GM12878 (cell line): ENCODE measurements around the gene SASH1. TPM values are rescaled to one million over a fixed set of nuclear protein-coding genes. Genes with fewer than 3 reads are reported as not detected.

Source experiments
- CTCF ChIP-seq, 3 experiments: IDR thresholded peaks in 2 of 3; conservative IDR thresholded peaks in 1 of 3; 2 replicates each; pipeline ENCODE4 v1.5.1; 2011; ENCODE audit warnings: low read depth in 3 of 3, low read length in 3 of 3, mild to moderate bottlenecking in 3 of 3, control low read depth in 2 of 3, moderate library complexity in 2 of 3, inconsistent platforms in 1 of 3, mixed read lengths in 1 of 3; ENCODE audit not compliant: control insufficient read depth in 2 of 3, insufficient read depth in 1 of 3; ENCODE audit errors: extremely low read depth in 1 of 3
- CUX1 ChIP-seq: IDR thresholded peaks from 2 replicates; pipeline ENCODE4 v1.6.1; 2012; ENCODE audit warnings: improper control_type of control experiment, low read depth, low read length; ENCODE audit not compliant: insufficient replicate concordance
- HCFC1 ChIP-seq: fragments of 150-350 bp; IDR thresholded peaks from 2 replicates; pipeline ENCODE4 v1.6.1; 2014; ENCODE audit warnings: low read length
- KDM1A ChIP-seq: fragments of 200-600 bp; sonication (generic); IDR thresholded peaks from 2 replicates; pipeline ENCODE4 v1.6.1; 2016; ENCODE audit warnings: borderline replicate concordance
- polyA plus RNA-seq, 11 experiments: library from polyadenylated mRNA; depleted of rRNA in 4 of 11; unstranded in 6 of 11; stranded (reverse) in 5 of 11; fragments of >200 nt; fragmentation: Nextera tagmentation in 4 of 11; fragmentation: Illumina TruSeq in 1 of 11; extraction: Ambion mirVana in 4 of 11; extraction: Trizol in 1 of 11; gene quantifications; 1 replicate in 1 of 11; 2 replicates in 10 of 11; pipeline versions ENCODE4 v1.2.1 to v1.2.3, GENCODE V29; 2011 to 2016; ENCODE audit warnings: inconsistent platforms in 2 of 11, missing spikeins in 2 of 11, low read depth in 1 of 11
- total RNA-seq, 4 experiments: library from RNA; depleted of rRNA in 3 of 4; stranded (reverse); fragments of >200 nt in 3 of 4; fragmentation: Illumina TruSeq in 1 of 4; extraction: Trizol in 1 of 4; gene quantifications; 2 replicates each; pipeline versions ENCODE4 v1.2.1 to v1.2.3, GENCODE V29; 2013 to 2021
- TF ChIP-seq, protein P1 (sequence below): IDR thresholded peaks from 2 replicates; pipeline ENCODE4 v1.6.1; 2011; ENCODE audit warnings: borderline replicate concordance, low read depth, mild to moderate bottlenecking, moderate library complexity, mixed read lengths, low read length; ENCODE audit not compliant: insufficient read depth; ENCODE audit errors: extremely low read length
- TF ChIP-seq, protein P2 (sequence below): IDR thresholded peaks from 2 replicates; pipeline ENCODE4 v1.6.1; 2011; ENCODE audit warnings: mild to moderate bottlenecking, low read depth, low read length, moderate library complexity; ENCODE audit not compliant: insufficient replicate concordance

The SASH1 gene
- total and polyA plus RNA-seq, 10 of the 15 experiments (the other 5 are each of a cell fraction or from before 2014, with no cell fraction given), result 0.01 to 0.73 (median 0.14) TPM; not detected in 4

DNA sequence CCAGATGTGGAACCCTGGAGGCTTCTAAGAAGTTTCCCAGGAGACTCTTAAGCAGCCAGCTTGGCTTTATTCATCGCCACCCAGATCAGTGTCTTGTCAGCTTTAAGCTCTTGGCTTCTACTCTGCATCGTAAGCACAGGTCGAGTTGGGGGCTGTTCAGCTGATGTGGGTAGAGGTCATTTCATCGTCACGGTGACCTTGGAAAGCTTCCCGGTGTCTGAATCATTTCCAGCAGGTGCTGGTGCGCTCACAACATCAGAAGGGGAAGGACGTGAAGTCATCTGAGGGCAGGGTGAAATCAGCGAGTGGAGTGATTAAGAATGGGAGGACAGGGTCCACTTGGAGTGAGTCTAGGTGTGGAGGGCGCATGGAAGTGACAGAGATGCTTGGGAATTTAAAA lies 112.6 kb downstream of the SASH1 start (continued):
- TF ChIP-seq CUX1, result no peak
- TF ChIP-seq, protein P1, sequence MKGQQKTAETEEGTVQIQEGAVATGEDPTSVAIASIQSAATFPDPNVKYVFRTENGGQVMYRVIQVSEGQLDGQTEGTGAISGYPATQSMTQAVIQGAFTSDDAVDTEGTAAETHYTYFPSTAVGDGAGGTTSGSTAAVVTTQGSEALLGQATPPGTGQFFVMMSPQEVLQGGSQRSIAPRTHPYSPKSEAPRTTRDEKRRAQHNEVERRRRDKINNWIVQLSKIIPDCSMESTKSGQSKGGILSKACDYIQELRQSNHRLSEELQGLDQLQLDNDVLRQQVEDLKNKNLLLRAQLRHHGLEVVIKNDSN, result no peak
- no peak for TF ChIP-seq CTCF (IDR thresholded peaks at IDR 0.05 in 2 of 3, conservative IDR thresholded peaks at IDR 0.05 in 1 of 3; ENCODE audit: control insufficient read depth in 2 of 3, extremely low read depth in 1 of 3, insufficient read depth in 1 of 3, low read depth in 3 of 3, low read length in 3 of 3)
- no peak for TF ChIP-seq HCFC1
- TF ChIP-seq KDM1A, result no peak
- TF ChIP-seq, protein P2, sequence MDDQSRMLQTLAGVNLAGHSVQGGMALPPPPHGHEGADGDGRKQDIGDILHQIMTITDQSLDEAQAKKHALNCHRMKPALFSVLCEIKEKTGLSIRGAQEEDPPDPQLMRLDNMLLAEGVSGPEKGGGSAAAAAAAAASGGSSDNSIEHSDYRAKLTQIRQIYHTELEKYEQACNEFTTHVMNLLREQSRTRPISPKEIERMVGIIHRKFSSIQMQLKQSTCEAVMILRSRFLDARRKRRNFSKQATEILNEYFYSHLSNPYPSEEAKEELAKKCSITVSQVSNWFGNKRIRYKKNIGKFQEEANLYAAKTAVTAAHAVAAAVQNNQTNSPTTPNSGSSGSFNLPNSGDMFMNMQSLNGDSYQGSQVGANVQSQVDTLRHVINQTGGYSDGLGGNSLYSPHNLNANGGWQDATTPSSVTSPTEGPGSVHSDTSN, result no peak
